Adrenal gland (tissue), 12 donors: Measurements from ENCODE around the gene DIAPH2. TPM values are rescaled to one million over a fixed set of nuclear protein-coding genes. Genes with fewer than 3 reads are reported as not detected.

Source experiments
- DNase-seq, 7 donors: peaks; one replicate each; pipeline ENCODE4 v3.0.0-alpha.2; 2019 to 2020
- H3K27ac ChIP-seq, 5 donors: fragments of 200-600 bp; sonication (generic) in 4 of 5; 1 replicate in 3 of 5; 2 replicates in 2 of 5; pipeline versions ENCODE4 v1.5.1 to v1.8.0; 2016 to 2020; ENCODE audit warnings: mild to moderate bottlenecking in 1 of 5
- H3K27me3 ChIP-seq: fragments of 200-600 bp; 2 replicates; pipeline ENCODE4 v1.8.0; 2021
- H3K36me3 ChIP-seq, 2 donors: fragments of 200-600 bp; replicated peaks in 1 of 2; 1 replicate in 1 of 2; 2 replicates in 1 of 2; pipeline versions ENCODE4 v1.5.1 to v1.8.0; 2018 to 2022
- H3K4me1 ChIP-seq, 2 donors: fragments of 200-600 bp; replicated peaks in 1 of 2; 1 replicate in 1 of 2; 2 replicates in 1 of 2; pipeline versions ENCODE4 v1.5.1 to v1.8.0; 2018 to 2021
- H3K4me3 ChIP-seq, 4 donors: fragments of 200-600 bp; sonication (generic) in 3 of 4; one replicate each; pipeline ENCODE4 v1.5.1; 2016 to 2018
- H3K9me3 ChIP-seq, 3 donors: fragments of 200-600 bp; sonication (generic) in 1 of 3; replicated peaks in 1 of 3; 1 replicate in 2 of 3; 2 replicates in 1 of 3; pipeline versions ENCODE4 v1.5.1 to v1.8.0; 2016 to 2021
- POLR2A ChIP-seq, 2 donors: fragments of 450-650 bp; IDR thresholded peaks; one replicate each; pipeline ENCODE4 v1.6.1; 2017; ENCODE audit warnings: antibody characterized with exemption in 2 of 2, mild to moderate bottlenecking in 2 of 2, moderate library complexity in 1 of 2
- WGBS, 4 donors: extraction: QIAGEN DNeasy Blood & Tissue Kit in 2 of 4; methylation state at CpG; one replicate each; pipeline versions ENCODE4 v1.1.5 to v1.1.7; 2013 to 2017; 5-methylcytosine and 5-hydroxymethylcytosine counted together
- intact Hi-C, 2 donors: fragments of 100-400 bp; cut with DNase I; formaldehyde crosslinking; loops; one replicate each; pipeline versions ENCODE4 v1.14.1 to v1.15.0; 2022 to 2023
- polyA plus RNA-seq, 3 donors: library from polyadenylated mRNA; stranded (reverse); fragments of 200-250 nt in 2 of 3; fragments of 350-450 nt in 1 of 3; fragmentation: Illumina TruSeq in 1 of 3; extraction: RNeasy Lipid Tissue Mini Kit (QIAGEN cat#74804) in 1 of 3; gene quantifications; one replicate each; pipeline ENCODE4 v1.2.3, GENCODE V29; 2013 to 2014
- total RNA-seq, 9 donors: library from RNA; depleted of rRNA in 4 of 9; stranded (reverse); fragments of >200 nt in 4 of 9; fragments of 120-200 nt in 1 of 9; fragmentation: NEBNext Ultra II Directional in 1 of 9; extraction: Animal tissue kit (Norgen Biotek cat#: 25700) in 1 of 9; gene quantifications; one replicate each; pipeline versions ENCODE4 v1.1.0 to v1.2.4, GENCODE V29; 2013 to 2023
- TF ChIP-seq, protein P1 (sequence below), 6 experiments: fragments of 450-650 bp in 4 of 6; fragments of 200-600 bp in 2 of 6; sonication (generic) in 1 of 6; IDR thresholded peaks; 1 replicate in 5 of 6; 2 replicates in 1 of 6; pipeline versions ENCODE4 v1.5.1 to v1.8.0; 2016 to 2021; ENCODE audit warnings: antibody characterized with exemption in 6 of 6, mild to moderate bottlenecking in 2 of 6, moderate library complexity in 1 of 6
- donor health status: healthy with polysubstance abuse.
- donor health status: Bipolar disorder and iron deficiency.
- donor health status: DM: yes; HTN: yes; CAD: no.
- donor health status: DM: no; HTN: no; CAD: no.
- donor health status: DM: no; HTN: no; CAD: no.
- donor health status: DM: yes; HTN: yes; CAD: no.

DIAPH2 gene
- total and polyA plus RNA-seq, 12 donors = 3.2 to 33.3 (median 12.3) TPM

DNA sequence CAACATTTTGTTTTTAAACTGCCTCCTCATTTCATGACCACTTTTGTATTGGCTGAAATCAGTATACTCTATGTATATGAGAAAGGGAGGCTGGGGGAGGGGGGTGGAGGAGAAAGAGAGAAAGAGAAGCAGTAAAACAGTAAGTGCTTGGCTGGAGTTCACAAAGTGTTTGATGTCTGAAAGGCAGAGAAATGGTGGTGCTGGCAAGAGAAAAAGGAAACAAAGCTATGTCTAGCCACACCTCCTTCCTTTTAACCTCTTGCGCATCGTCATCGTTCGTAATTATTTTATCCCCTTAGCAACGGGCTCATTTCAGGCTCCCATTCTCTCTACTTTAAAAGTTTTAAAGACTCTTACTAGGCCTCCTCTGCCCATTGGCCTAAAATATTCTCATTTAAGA lies 224.6 kb downstream of the DIAPH2 start:
- Histone ChIP-seq H3K4me1 (no peaks in the 10 kb centered on the region), H3K27me3 (no peaks in the 10 kb centered on the region), H3K9me3 (no peaks in the 10 kb centered on the region), H3K4me3 (no peak overlapping the region), H3K27ac (no peak overlapping the region), H3K36me3 (no peaks in the 10 kb centered on the region)
- 77 to 86% (median 81%) methylated on average over 5 of the region's 5 CpGs for WGBS, 4 donors
- DNase-seq = no peak
- intact Hi-C loops = no loop called here
- TF ChIP-seq, protein P1, sequence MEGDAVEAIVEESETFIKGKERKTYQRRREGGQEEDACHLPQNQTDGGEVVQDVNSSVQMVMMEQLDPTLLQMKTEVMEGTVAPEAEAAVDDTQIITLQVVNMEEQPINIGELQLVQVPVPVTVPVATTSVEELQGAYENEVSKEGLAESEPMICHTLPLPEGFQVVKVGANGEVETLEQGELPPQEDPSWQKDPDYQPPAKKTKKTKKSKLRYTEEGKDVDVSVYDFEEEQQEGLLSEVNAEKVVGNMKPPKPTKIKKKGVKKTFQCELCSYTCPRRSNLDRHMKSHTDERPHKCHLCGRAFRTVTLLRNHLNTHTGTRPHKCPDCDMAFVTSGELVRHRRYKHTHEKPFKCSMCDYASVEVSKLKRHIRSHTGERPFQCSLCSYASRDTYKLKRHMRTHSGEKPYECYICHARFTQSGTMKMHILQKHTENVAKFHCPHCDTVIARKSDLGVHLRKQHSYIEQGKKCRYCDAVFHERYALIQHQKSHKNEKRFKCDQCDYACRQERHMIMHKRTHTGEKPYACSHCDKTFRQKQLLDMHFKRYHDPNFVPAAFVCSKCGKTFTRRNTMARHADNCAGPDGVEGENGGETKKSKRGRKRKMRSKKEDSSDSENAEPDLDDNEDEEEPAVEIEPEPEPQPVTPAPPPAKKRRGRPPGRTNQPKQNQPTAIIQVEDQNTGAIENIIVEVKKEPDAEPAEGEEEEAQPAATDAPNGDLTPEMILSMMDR (IDR thresholded peaks at IDR 0.05) = no peak
- no peak for TF ChIP-seq POLR2A (IDR thresholded peaks at IDR 0.05)

DNA sequence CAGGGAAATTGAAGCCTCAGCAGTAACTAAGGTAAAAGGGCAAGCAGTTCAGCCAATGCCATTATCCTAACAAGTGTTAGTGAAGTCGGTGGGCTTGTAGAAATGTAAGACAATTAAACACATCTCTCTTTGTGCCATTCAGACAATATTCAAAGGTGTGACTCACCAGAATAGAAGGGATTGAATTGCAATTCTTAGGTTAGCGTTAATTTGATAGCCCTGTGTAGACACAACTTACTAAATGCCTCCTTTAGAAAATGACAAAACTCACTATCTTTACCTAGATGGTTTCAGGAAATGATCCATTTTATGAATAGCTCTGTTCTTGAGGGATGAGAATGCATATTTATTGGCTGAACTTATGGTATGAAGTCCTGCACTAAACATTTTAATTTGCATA lies 234.2 kb downstream of the DIAPH2 start:
- WGBS, 4 donors = 76 to 97% (median 88%) methylated on average over 2 of the region's 2 CpGs
- no peak for DNase-seq
- H3K4me3 ChIP-seq = no peak overlapping the region

DNA sequence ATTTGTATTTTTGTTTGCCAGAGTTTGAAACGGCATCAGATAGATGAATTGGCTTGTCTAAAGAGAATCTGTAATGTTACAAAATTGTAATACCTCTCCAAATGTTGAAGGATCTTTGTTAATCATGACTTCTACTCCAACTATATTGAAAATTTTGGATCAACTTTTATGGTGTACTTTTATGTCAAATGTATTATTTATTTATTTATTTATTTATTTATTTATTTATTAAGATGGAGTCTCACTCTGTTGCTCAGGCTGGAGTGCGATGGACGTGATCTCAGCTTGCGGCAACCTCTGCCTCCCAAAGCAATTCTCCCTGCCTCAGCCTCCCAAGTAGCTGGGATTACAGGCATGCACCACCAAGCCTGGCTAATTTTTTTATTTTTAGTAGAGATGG lies 235.0 kb downstream of the DIAPH2 start:
- TF ChIP-seq, protein P1 (IDR thresholded peaks at IDR 0.05) = no peak
- no peak for TF ChIP-seq POLR2A (IDR thresholded peaks at IDR 0.05)
- no peak overlapping the region for H3K4me3 ChIP-seq
- no peak overlapping the region for H3K27ac ChIP-seq
- intact Hi-C loops = no loop called here
- WGBS, 4 donors = 82 to 99% (median 94%) methylated on average over 4 of the region's 4 CpGs
- no peaks in the 10 kb centered on the region for H3K4me1 ChIP-seq
- no peaks in the 10 kb centered on the region for H3K36me3 ChIP-seq
- no peak for DNase-seq
- H3K27me3 ChIP-seq = no peaks in the 10 kb centered on the region
- H3K9me3 ChIP-seq = no peaks in the 10 kb centered on the region

More for the DNA sequence above, 234.2 kb downstream of the DIAPH2 start:
- H3K27ac ChIP-seq = no peak overlapping the region
- H3K9me3 ChIP-seq = no peaks in the 10 kb centered on the region
- no peaks in the 10 kb centered on the region for H3K27me3 ChIP-seq
- H3K36me3 ChIP-seq = no peaks in the 10 kb centered on the region
- intact Hi-C loops = no loop called here
- no peaks in the 10 kb centered on the region for H3K4me1 ChIP-seq
- no peak for TF ChIP-seq POLR2A (IDR thresholded peaks at IDR 0.05)
- TF ChIP-seq, protein P1 (IDR thresholded peaks at IDR 0.05) = no peak

DNA sequence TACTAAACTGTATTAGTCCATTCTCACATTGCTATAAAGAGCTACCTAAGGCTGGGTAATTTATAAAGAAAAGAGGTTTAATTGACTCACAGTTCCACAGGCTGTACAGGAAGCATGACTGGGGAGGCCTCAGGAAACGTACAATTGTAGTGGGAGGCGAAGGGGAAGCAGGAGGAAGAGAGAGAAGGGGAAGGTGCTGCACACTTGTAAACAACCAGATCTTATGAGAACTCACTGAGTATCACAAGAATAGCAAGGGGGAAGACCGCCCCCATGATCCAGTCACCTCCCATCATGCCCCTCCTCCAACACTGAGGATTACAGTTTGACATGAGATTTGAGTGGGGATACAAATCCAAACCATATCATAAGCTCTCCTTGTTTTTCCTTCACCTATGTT lies 239.9 kb downstream of the DIAPH2 start:
- no peak for TF ChIP-seq POLR2A (IDR thresholded peaks at IDR 0.05)
- TF ChIP-seq, protein P1 (IDR thresholded peaks at IDR 0.05) = no peak
- H3K27ac ChIP-seq = no peak overlapping the region
- DNase-seq = no peak
- H3K4me3 ChIP-seq = no peak overlapping the region
- H3K36me3 ChIP-seq = no peaks in the 10 kb centered on the region
- WGBS, 4 donors = 67 to 90% (median 72%) methylated on average over 3 of the region's 3 CpGs
- H3K4me1 ChIP-seq = no peaks in the 10 kb centered on the region
- intact Hi-C loops = no loop called here
- no peaks in the 10 kb centered on the region for H3K27me3 ChIP-seq
- H3K9me3 ChIP-seq = no peaks in the 10 kb centered on the region
